Activated naive CD4-positive, alpha-beta T cell treated with anti-CD3 and anti-CD28 coated beads for 36 hours (primary cell): Measurements from ENCODE around the gene RASL12. TPM values are rescaled to one million over a fixed set of nuclear protein-coding genes. Genes with fewer than 3 reads are reported as not detected.

ENCODE experiments used
- CTCF ChIA-PET: fragments of 350-600 bp; sonication (Branson Sonifier 250); formaldehyde crosslinking; loops from one replicate; lab custom pipeline; 2021; ENCODE audit warnings: antibody characterized with exemption; lab: Charles Lee
- DNase-seq: peaks from one replicate; pipeline ENCODE4 v3.0.0-alpha.2; 2020
- H3K27ac Mint-ChIP-seq: one replicate; pipeline ENCODE4 v1.8.0; 2021; ENCODE audit warnings: mild to moderate bottlenecking, mixed read lengths
- H3K27me3 Mint-ChIP-seq: one replicate; pipeline ENCODE4 v1.8.0; 2021; ENCODE audit warnings: low read depth, mixed read lengths
- H3K36me3 Mint-ChIP-seq: one replicate; pipeline ENCODE4 v1.8.0; 2021; ENCODE audit warnings: low read depth, mixed read lengths
- H3K4me1 Mint-ChIP-seq: one replicate; pipeline ENCODE4 v1.8.0; 2021; ENCODE audit warnings: low read depth, mixed read lengths
- H3K4me3 Mint-ChIP-seq: one replicate; pipeline ENCODE4 v1.8.0; 2021; ENCODE audit warnings: mild to moderate bottlenecking, moderate library complexity, mixed read lengths
- H3K9me3 Mint-ChIP-seq: one replicate; pipeline ENCODE4 v1.8.0; 2021; ENCODE audit warnings: mixed read lengths
- intact Hi-C: fragments of 100-400 bp; cut with micrococcal nuclease; formaldehyde crosslinking; loops from one replicate; pipeline ENCODE4 v1.15.1; 2023
- total RNA-seq, 2 experiments: library from RNA; stranded (reverse); gene quantifications; one replicate each; pipeline ENCODE4 v1.2.3, GENCODE V29; 2021

RASL12 gene
- total RNA-seq, 2 experiments from 2014 or later: not detected

DNA sequence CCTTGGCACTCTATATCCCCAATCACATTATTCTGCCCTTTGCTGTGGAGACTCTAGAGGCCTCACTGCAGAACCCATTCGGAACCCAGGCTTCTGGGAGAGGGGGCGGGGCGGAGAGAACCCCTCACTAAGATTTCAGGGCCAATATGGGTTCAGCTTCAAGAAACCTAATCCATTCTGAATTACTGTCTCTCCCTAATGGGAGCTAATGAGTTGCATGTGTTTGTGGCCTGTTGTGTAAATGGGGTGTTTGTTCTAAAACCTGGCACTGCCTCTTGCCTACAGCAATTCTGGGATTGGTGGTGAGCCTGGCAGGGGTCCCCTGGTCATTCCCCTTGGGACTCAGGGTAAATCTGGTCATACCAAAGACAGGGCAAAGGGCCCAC is 605 bp upstream of the RASL12 start:
- CTCF ChIA-PET: interaction anchor here (1.2 kb wide), 1 partner anchor 8 kb away, joined by 3 read pairs; no protein-coding TSS in a partner anchor
- Mint-ChIP-seq H3K27ac (no peak overlapping the region), H3K27me3 (peaks cover 26% of the 10 kb centered on the region), H3K36me3 (no peaks in the 10 kb centered on the region), H3K9me3 (no peaks in the 10 kb centered on the region), H3K4me3 (no peak overlapping the region), H3K4me1 (peaks cover 9% of the 10 kb centered on the region)
- intact Hi-C loops: no loop called here
- no peak for DNase-seq

DNA sequence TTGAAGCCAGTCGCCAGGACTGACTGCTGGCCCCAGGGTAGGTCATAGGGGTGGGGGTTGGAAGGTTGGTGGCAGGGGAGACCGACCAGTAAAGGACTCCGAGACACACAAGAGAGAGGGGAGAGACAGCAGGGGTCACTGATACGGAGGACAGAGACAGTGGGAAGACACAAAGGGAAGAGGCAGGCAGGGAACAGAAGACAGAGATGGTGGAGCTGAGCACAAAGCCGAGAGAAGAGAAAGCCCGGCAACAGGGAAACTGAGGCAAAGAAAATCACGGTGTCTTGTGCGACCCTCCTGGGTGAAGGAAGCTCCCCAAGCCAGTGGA is 510 bp downstream of the RASL12 start:
- Mint-ChIP-seq H3K27ac (no peak overlapping the region), H3K4me1 (peaks cover 9% of the 10 kb centered on the region), H3K9me3 (no peaks in the 10 kb centered on the region), H3K27me3 (peaks cover 26% of the 10 kb centered on the region), H3K4me3 (peak overlapping the region; percentile 30), H3K36me3 (no peaks in the 10 kb centered on the region)
- intact Hi-C loops: no loop called here
- DNase-seq: no peak
- CTCF ChIA-PET: interaction anchor here (0.9 to 1.2 kb wide), 2 partner anchors 9 to 11 kb away, joined by 3 to 4 read pairs; no protein-coding TSS in a partner anchor

DNA sequence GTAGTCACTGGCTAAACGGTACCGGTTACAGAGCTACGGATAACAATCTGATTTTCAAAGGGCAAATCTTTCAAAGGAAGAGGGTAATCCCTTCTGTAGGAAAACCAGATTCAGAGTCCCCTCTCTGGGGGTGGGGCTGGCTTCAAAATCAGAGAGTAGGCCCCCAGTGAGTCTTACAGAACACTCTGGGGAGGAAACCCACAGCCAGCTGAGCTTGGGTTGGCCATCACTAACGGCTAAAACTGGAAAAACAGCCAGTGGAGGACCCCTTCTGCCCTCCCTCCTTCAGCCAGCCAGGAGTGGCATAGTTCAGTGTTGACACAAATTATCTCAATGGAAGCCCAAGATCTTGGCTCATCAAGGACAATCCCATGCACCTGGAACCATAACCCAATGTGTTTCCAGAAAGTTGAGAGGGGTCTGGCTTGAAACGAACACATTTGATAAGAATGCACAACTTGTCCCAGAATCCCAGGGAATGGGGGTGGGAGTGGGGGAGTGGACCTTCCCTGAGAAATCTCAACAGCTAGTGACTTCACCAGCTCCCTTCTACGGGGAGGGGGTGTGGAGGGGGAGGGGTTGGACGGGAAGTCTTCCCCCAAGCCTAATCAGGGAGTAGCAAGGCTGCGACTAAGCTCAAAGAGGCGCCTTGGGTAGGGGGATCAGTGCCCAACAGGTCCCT is 1.0 kb downstream of the RASL12 start:
- Mint-ChIP-seq H3K4me1 (peaks cover 9% of the 10 kb centered on the region), H3K9me3 (no peaks in the 10 kb centered on the region)
- CTCF ChIA-PET: interaction anchor here (0.6 to 1.2 kb wide), 4 partner anchors 9 to 300 kb away, joined by 3 to 4 read pairs (median 4); no protein-coding TSS in a partner anchor

DNA sequence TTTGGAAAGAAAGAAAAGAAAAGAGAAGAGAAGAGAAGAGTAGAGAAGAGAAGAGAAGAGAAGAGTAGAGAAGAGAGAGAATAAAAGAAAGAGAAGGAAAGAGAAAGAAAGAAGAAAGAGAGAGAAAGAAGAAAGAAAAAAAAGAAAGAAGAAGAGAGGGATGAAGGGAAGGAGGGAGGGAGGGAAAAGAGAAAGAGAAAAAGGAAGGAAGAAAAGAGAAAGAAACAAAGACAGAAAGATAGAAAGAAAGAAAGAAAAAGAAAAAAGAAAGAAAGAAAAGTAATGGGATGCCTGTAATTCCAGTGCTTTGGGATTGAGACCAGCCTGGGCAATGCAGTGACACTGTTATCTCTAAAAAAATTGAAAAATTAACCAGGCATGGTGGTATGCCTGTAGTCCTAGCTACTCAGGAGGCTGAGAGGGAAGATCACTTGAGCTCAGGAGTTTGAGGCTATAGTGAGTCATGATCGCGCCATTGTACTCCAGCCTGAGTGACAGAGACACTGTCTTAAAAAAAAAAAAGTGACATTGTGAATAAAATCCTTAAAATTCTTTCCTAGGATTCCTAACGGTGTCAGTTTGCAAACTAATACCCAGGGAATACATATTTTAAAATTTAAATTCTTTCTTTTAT is 1.7 kb downstream of the RASL12 start:
- DNase-seq: no peak
- Mint-ChIP-seq H3K9me3 (no peaks in the 10 kb centered on the region), H3K27me3 (peaks cover 26% of the 10 kb centered on the region), H3K27ac (no peak overlapping the region), H3K4me3 (no peak overlapping the region), H3K4me1 (peaks cover 9% of the 10 kb centered on the region), H3K36me3 (no peaks in the 10 kb centered on the region)
- intact Hi-C loops: no loop called here
- CTCF ChIA-PET: interaction anchor here (0.6 to 1.0 kb wide), 3 partner anchors 32 to 651 kb away, joined by 3 to 4 read pairs (median 3); no protein-coding TSS in a partner anchor

More for the DNA sequence above, 1.0 kb downstream of the RASL12 start:
- Mint-ChIP-seq H3K4me3 (no peak overlapping the region), H3K27me3 (peaks cover 26% of the 10 kb centered on the region), H3K27ac (no peak overlapping the region), H3K36me3 (no peaks in the 10 kb centered on the region)
- no peak for DNase-seq
- intact Hi-C loops: no loop called here

DNA sequence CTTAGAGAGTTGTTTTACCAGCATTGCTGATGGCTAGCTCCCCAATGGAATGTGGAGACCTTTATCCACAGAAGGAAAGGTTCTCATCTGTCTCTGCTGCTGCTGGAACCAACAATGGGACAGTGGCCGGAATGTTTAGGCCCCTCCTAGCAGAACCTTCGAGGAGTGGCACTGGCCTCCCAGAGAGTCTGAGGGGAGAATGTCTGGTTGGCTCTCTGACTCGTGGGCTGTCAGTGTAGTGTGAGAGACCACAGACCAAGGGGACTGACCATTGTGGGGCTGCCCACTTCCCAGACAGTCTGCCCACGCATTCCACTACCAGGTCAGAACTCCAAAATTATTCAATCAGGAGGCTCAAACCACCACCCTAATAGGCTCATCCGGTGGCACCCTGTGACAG is 5.1 kb downstream of the RASL12 start:
- CTCF ChIA-PET: interaction anchor here (0.9 kb wide), 1 partner anchor 29 kb away, joined by 3 read pairs; no protein-coding TSS in a partner anchor
- H3K9me3 Mint-ChIP-seq: no peaks in the 10 kb centered on the region

DNA sequence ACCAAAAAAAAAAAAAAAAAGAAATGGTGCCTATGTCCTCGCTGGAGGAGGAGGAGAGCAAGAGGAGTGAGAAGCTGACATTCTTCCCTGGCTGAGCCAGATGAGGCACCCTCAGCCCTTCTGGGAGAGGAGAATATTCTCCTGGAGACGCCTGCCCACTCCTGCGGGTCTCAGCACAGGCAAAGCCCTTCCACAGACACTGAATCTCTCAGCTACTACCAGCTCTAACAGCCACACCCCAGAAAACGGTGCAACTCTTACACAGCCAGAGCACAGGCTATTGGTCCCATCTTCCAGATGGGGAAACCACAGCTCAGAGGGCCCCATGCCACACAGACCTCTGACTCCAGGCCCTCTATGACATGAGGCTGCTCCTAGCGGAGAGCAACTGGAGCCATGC is 5.7 kb downstream of the RASL12 start:
- no peaks in the 10 kb centered on the region for H3K36me3 Mint-ChIP-seq
- no peaks in the 10 kb centered on the region for H3K9me3 Mint-ChIP-seq
- H3K27me3 Mint-ChIP-seq: peaks cover 15% of the 10 kb centered on the region
- no peak overlapping the region for H3K4me3 Mint-ChIP-seq
- CTCF ChIA-PET: interaction anchor here (0.7 to 0.9 kb wide), 2 partner anchors 28 to 944 kb away, joined by 3 read pairs; no protein-coding TSS in a partner anchor
- intact Hi-C loops: no loop called here
- H3K4me1 Mint-ChIP-seq: peaks cover under 1% of the 10 kb centered on the region
- no peak overlapping the region for H3K27ac Mint-ChIP-seq
- no peak for DNase-seq

More for the DNA sequence above, 5.1 kb downstream of the RASL12 start:
- no peak overlapping the region for H3K27ac Mint-ChIP-seq
- H3K4me3 Mint-ChIP-seq: no peak overlapping the region
- H3K27me3 Mint-ChIP-seq: peaks cover 20% of the 10 kb centered on the region
- no peaks in the 10 kb centered on the region for H3K36me3 Mint-ChIP-seq
- intact Hi-C loops: no loop called here
- DNase-seq: no peak
- H3K4me1 Mint-ChIP-seq: peaks cover 3% of the 10 kb centered on the region

DNA sequence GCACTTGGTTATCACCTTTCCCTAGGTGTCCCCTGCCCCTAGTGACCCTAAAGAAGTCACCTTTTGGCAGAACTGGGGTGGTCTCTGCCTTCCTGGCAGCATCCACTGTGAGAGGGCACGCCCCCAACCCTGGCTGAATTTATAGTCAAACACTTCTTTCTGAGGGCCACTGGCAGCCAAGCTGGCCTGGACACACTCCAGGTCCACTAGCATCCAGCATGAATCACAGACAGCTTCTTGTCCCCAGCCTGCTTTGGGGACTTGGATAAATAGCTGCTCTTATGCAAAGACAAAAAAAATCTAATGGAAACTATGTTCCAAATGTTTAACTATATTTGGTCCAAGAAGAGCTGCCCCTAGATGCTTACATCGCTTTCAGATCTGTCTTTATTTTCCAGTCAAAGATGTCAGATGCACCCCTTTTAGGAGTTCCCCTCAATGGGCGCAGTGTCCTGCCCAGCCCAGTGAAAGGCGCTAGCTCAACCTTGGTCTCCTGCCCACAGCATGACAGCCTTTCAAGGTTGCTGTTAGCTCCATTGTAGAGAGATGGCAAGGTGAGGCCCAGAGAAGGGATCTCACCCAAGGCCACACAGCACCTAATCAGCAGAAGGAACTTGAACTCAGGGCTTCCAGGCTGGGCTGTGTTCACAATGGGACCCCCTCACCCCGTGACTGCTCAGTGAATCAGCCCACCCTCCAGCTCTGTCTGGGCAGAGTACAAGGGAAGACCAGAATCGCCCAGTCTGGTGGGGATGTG is 7.0 kb downstream of the RASL12 start:
- H3K27me3 Mint-ChIP-seq: peaks cover 7% of the 10 kb centered on the region
- H3K36me3 Mint-ChIP-seq: no peaks in the 10 kb centered on the region
- DNase-seq: no peak
- H3K27ac Mint-ChIP-seq: no peak overlapping the region
- intact Hi-C loops: no loop called here
- H3K4me3 Mint-ChIP-seq: no peak overlapping the region
- CTCF ChIA-PET: interaction anchor here (0.7 kb wide), 1 partner anchor 18 kb away, joined by 3 read pairs; no protein-coding TSS in a partner anchor
- H3K9me3 Mint-ChIP-seq: no peaks in the 10 kb centered on the region
- H3K4me1 Mint-ChIP-seq: no peaks in the 10 kb centered on the region

DNA sequence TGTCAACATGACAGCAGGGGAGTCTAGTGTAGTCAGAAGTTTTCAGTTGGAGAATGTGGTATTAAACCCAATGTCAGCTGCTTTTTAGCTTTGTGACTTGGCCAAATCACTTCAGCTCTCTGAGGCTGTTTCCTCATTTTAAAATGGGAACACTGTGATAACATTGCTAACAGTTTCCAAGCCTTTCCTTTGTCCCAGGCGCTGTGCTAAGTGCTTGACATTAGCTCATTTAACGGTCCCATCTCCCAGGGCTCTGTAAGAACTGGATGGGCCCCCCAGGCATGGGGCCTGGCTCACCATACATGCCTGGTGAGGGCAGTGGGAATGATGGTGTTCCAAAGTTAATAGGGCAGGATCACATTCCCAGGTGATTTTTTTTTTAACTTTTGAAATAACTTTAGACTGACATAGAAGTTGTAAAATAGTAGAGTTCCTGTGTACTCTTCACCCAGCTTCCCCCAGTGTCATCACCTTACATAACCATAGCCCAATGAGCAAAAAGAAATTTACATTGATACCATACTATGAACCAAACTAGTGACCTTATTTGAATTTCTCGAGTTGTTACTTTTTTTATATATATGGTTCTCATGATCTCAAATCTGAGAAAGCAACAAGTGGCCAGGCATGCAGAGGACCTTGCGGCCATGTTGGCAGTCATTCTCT is 7.7 kb downstream of the RASL12 start:
- Mint-ChIP-seq H3K36me3 (no peaks in the 10 kb centered on the region), H3K4me3 (no peak overlapping the region), H3K9me3 (no peaks in the 10 kb centered on the region), H3K4me1 (no peaks in the 10 kb centered on the region), H3K27ac (no peak overlapping the region), H3K27me3 (no peaks in the 10 kb centered on the region)
- intact Hi-C loops: no loop called here
- DNase-seq: no peak
- CTCF ChIA-PET: no interaction called here

DNA sequence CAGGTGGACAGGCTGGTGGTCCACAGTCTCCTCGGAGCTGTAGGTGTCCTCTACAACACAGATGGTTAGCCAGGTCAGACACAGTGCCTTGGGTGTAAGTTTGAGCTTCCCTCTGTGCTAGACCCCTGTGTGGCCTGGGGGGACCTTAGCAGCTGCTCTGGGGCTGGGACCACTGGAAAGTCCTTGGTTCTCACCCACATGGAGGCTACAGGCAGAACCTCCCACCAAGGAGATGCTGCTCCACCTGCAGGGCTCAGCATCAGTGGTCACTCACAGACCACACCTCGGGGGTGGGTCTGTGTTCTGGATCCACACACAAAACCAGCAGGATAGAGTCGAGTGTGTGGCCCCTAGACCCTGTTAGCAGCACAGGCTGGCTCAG is 8.4 kb downstream of the RASL12 start:
- Mint-ChIP-seq H3K36me3 (no peaks in the 10 kb centered on the region), H3K4me3 (no peak overlapping the region), H3K9me3 (no peaks in the 10 kb centered on the region), H3K4me1 (no peaks in the 10 kb centered on the region), H3K27ac (no peak overlapping the region), H3K27me3 (no peaks in the 10 kb centered on the region)
- DNase-seq: no peak
- CTCF ChIA-PET: no interaction called here
- intact Hi-C loops: no loop called here

DNA sequence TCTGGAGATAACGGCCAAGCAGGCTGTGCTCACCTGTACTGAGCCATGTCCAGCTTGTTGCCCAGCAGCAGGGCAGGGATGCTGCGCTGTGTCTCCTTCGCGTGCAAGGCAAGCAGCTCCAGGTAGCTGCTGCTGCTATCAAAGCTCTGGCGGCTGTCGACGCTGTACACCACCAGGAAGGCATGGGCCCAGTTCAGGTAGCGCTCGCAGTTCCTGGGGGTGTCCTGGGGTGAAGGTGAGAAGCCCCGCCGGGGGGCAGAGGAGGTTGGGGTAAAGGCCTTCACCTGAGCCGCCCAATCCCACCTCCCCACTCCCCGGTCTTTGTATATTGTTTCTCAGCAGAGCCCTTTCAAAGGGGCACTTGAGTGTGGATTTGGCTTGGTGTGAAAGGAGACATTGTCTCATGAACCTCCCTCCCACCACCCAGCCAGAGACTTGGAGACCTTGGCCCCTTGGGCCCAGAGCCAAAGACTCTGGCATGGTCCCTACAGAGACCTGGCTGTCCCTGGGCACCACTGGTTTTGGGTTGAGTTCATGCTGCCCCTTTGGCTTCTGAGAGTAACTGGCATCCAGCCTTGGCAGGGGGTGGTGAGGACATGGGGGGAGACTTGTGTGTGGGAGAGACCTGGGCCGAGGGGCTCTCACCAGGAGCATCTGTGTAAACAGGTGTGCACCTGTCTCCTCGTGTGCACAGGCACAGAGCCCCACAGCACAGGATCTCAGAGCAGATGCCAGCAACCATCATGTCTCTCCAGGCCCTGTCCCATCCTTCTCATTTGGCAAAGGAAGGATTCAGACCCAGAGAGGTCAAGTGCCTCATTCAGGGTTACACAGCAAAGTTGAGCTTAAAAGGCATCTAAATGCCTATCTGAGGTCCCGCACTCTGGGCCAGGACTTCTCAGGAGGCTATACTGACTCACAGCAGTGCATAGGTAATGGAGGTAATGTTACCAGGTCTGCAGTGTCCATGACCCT is 9.1 kb downstream of the RASL12 start:
- Mint-ChIP-seq H3K36me3 (no peaks in the 10 kb centered on the region), H3K4me3 (no peak overlapping the region), H3K27me3 (no peaks in the 10 kb centered on the region), H3K27ac (no peak overlapping the region), H3K9me3 (no peaks in the 10 kb centered on the region), H3K4me1 (no peaks in the 10 kb centered on the region)
- DNase-seq: no peak
- intact Hi-C loops: no loop called here
- CTCF ChIA-PET: no interaction called here

DNA sequence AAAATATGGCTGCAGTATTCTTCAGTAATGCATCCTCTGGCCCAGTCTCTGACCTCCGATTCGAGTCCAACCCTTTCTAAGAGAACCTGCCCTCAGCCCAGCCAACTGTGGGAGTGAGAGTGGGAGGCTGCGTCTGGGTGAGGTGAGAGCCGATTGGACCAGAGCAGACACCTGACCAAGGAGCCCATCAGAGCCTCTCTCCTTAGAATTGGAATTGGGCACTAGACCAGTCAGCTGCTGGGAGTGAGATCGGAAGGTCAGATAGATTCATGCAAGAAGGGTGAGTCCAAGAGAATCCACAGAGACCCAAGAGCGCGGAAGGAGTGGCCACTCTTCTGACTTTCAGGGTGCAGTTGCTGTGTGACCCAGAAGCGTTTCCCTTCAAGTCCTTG is 10.2 kb downstream of the RASL12 start:
- Mint-ChIP-seq H3K9me3 (no peaks in the 10 kb centered on the region), H3K4me1 (no peaks in the 10 kb centered on the region), H3K4me3 (no peak overlapping the region), H3K36me3 (no peaks in the 10 kb centered on the region), H3K27ac (no peak overlapping the region), H3K27me3 (no peaks in the 10 kb centered on the region)
- CTCF ChIA-PET: no interaction called here
- intact Hi-C loops: no loop called here
- no peak for DNase-seq
